Breast epithelium (tissue), 4 donors: ENCODE measurements around the gene PHKG2. TPM values are rescaled to one million over a fixed set of nuclear protein-coding genes. Genes with fewer than 3 reads are reported as not detected.

Experiments
- DNase-seq, 2 donors: peaks; one replicate each; pipeline ENCODE4 v3.0.0-alpha.2; 2019; ENCODE audit warnings: low spot score in 2 of 2
- H3K27ac ChIP-seq, 2 donors: fragments of 200-600 bp; sonication (generic) in 1 of 2; one replicate each; pipeline ENCODE4 v1.5.1; 2016 to 2019; ENCODE audit warnings: mild to moderate bottlenecking in 1 of 2
- H3K27me3 ChIP-seq, 2 donors: fragments of 200-600 bp; sonication (generic) in 1 of 2; one replicate each; pipeline versions ENCODE4 v1.5.1 to v1.6.0; 2017 to 2019; ENCODE audit warnings: control low read depth in 1 of 2, mild to moderate bottlenecking in 1 of 2
- H3K36me3 ChIP-seq: fragments of 200-600 bp; one replicate; pipeline ENCODE4 v1.5.1; 2019
- H3K4me1 ChIP-seq, 2 donors: fragments of 200-600 bp; sonication (generic); one replicate each; pipeline ENCODE4 v1.5.1; 2016 to 2019; ENCODE audit warnings: control low read depth in 1 of 2
- H3K4me3 ChIP-seq, 3 donors: fragments of 200-600 bp; sonication (generic); 1 replicate in 2 of 3; 2 replicates in 1 of 3; pipeline ENCODE4 v1.5.1; 2016 to 2019; ENCODE audit warnings: mild to moderate bottlenecking in 3 of 3, moderate library complexity in 2 of 3
- H3K9me3 ChIP-seq, 2 donors: fragments of 200-600 bp; sonication (generic) in 1 of 2; one replicate each; pipeline ENCODE4 v1.5.1; 2016 to 2019; ENCODE audit warnings: control low read depth in 1 of 2
- POLR2A ChIP-seq: fragments of 450-650 bp; IDR thresholded peaks from one replicate; pipeline ENCODE4 v1.6.1; 2016; ENCODE audit warnings: antibody characterized with exemption, mild to moderate bottlenecking, moderate library complexity
- POLR2AphosphoS5 ChIP-seq, 3 donors: sonication (generic); formaldehyde crosslinking; IDR thresholded peaks; one replicate each; pipeline ENCODE4 v1.6.1; 2017; ENCODE audit warnings: antibody characterized with exemption in 3 of 3
- intact Hi-C: fragments of 100-400 bp; cut with DNase I; formaldehyde crosslinking; loops from one replicate; pipeline ENCODE4 v1.15.1; 2023; ENCODE audit warnings: low total_unique reads
- total RNA-seq, 3 donors: library from RNA; depleted of rRNA; stranded (reverse); fragments of >200 nt; gene quantifications; one replicate each; pipeline ENCODE4 v1.1.0, GENCODE V29; 2016
- TF ChIP-seq, protein P1 (sequence below), 3 donors: fragments of 450-650 bp; IDR thresholded peaks; one replicate each; pipeline ENCODE4 v1.5.1; 2016 to 2017; ENCODE audit warnings: antibody characterized with exemption in 3 of 3, mild to moderate bottlenecking in 3 of 3, moderate library complexity in 3 of 3

PHKG2 gene
- total RNA-seq, 3 donors from 2014 or later = 28.5 to 38.8 (median 35.7) TPM

DNA sequence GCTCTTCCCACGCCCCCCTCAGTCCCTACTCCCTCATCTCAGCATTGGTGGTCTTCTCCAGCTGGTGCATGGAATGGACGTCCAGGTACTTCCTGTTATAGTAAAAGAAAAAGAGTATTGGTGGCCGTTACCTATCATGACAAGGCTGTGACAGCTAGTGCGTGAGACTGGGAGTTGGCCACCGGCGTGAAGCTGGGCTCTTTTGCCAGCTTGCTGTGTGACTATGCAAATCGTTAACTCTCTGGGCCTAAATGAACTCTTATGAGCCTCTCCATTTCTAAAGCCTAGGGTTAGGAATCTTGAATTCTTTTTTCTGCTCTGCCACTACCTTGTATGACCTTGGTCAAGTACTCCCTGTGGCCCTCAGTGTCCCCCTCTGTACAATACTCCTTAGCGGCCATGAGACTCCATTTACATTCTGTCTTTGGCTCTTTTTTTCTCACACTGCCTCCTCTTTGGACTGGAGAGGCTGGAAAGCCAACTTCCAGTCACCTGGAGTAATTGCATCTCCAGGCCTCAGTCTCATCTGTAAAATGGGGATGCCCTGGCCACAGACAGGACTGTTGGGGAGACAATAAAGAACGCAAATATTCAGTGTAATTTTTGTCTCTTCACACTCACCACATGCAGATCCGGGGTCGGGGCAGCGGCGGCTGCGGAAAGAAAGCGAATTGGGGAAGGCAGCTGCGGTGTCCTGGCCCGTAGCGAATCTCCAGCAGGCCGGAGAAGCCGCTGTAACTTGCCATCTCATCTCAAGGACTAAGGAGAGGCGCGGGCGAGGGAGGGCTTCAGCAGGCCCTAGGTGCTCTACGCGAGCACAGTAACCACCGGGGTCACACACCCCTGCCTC, 12.6 kb downstream of the PHKG2 start:
- intact Hi-C loops = loop anchor here (1.0 kb wide), 1 partner anchor 31 kb away; no protein-coding TSS in a partner anchor
- TF ChIP-seq, protein P1, sequence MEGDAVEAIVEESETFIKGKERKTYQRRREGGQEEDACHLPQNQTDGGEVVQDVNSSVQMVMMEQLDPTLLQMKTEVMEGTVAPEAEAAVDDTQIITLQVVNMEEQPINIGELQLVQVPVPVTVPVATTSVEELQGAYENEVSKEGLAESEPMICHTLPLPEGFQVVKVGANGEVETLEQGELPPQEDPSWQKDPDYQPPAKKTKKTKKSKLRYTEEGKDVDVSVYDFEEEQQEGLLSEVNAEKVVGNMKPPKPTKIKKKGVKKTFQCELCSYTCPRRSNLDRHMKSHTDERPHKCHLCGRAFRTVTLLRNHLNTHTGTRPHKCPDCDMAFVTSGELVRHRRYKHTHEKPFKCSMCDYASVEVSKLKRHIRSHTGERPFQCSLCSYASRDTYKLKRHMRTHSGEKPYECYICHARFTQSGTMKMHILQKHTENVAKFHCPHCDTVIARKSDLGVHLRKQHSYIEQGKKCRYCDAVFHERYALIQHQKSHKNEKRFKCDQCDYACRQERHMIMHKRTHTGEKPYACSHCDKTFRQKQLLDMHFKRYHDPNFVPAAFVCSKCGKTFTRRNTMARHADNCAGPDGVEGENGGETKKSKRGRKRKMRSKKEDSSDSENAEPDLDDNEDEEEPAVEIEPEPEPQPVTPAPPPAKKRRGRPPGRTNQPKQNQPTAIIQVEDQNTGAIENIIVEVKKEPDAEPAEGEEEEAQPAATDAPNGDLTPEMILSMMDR (IDR thresholded peaks at IDR 0.05) = no peak
- no peak for TF ChIP-seq POLR2A
- Histone ChIP-seq H3K27ac (peak overlapping the region; percentile 89 to 96), H3K4me1 (peaks cover 3 to 19% of the 10 kb centered on the region in 2 donors), H3K27me3 (no peaks in the 10 kb centered on the region), H3K36me3 (peaks cover 22% of the 10 kb centered on the region), H3K4me3 (peak overlapping the region; percentile 82 to 93 (median 83)), H3K9me3 (no peaks in the 10 kb centered on the region)
- no peak for DNase-seq

DNA sequence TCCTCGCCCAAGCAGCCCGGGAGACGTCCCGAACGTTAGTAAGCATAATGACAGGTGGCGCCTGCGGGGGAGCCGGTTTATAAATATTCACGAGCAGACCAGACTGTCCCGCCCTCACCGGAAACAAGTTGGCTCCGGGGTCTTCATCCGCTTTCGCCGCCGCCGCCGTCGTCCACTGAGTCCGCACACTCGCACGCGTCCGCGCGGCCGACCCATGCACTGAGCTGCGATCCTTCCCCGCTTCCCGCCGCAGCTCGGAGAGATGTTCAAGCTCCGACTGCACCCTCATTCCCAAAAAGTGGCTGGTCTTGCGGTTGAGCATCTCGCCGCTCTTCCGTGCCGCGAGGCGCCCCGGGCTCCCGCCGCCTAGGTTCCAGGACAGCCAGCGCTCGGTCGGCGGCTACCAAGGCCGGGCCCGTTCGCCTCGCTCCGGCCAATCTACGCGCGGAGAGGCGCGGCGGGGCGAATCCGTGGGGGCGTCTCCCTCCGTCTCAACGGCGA, 13.3 kb downstream of the PHKG2 start:
- H3K4me3 ChIP-seq = peak overlapping the region; percentile 82 to 93 (median 83)
- intact Hi-C loops = no loop called here
- peaks cover 3 to 19% of the 10 kb centered on the region in 2 donors for H3K4me1 ChIP-seq
- no peaks in the 10 kb centered on the region for H3K27me3 ChIP-seq
- peaks cover 15% of the 10 kb centered on the region for H3K36me3 ChIP-seq
- peak overlapping the region; percentile 89 to 96 for H3K27ac ChIP-seq
- TF ChIP-seq POLR2AphosphoS5 (IDR thresholded peaks at IDR 0.05) = no peak
- TF ChIP-seq, protein P1 (IDR thresholded peaks at IDR 0.05) = no peak
- no peak for TF ChIP-seq POLR2A
- no peak for DNase-seq
- H3K9me3 ChIP-seq = no peaks in the 10 kb centered on the region

DNA sequence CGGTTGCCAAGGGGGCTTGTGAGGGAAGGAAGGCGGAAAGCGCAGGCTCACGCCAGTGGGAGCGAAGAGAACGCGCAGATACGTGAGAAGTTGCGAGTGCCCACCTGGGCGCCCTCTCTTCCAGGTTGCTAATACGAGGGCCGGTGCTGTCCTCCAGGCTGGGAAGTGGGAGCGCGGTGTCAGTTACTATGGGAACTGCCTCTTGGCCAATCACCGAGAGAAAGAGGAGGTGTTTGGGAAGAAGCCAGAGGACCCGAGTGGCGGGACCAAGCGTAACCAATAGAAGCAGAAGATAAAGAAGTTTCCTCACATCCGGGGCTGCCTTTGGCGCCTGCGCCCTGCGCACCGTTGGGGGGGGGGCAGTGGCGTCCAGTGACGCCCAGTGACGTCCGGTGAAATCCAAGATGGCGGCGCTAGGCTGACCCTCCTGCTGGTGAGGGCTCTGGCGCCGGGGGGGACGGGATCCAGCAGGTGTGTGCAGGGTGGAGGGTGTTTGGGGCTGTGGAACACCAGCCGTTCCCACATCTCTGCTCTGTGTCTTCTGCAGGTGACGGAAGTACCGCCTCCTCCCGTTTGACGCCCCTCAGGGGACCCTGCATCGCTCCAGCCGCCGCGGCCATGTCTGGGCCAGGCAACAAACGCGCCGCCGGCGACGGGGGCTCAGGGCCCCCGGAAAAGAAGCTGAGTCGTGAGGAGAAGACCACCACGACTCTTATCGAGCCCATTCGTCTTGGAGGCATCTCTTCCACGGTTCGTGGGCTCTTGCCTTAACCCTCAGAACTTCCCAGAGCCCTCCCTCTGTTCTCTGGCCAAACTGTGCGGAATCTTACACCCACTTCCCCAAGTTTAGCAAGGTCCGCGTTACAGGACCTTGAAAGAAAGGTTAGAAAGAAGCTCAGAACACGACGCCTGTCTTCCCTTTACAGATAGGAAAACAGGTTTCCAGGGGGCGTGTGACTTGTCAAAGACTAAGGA, 14.0 kb downstream of the PHKG2 start, which contains the start of the genes CFAP119 and RNF40:
Gene CFAP119 (minus strand): TSS at position 135 of the 975 bp plus-strand sequence. CDS start 314 bp downstream, outside the sequence.
Gene RNF40 (plus strand): TSS at position 395 of the 975 bp plus-strand sequence. CDS start 224 bp downstream, at position 619.
- Histone ChIP-seq H3K9me3 (no peaks in the 10 kb centered on the region), H3K4me1 (peaks cover 3 to 19% of the 10 kb centered on the region in 2 donors), H3K36me3 (peaks cover 11% of the 10 kb centered on the region), H3K27me3 (no peaks in the 10 kb centered on the region), H3K4me3 (peak within 1 kb of the TSS; percentile 82 to 93 (median 83)), H3K27ac (peak within 1 kb of the TSS; percentile 89 to 96)
- peak; percentile 85 to 95 (median 86) for TF ChIP-seq POLR2AphosphoS5 (IDR thresholded peaks at IDR 0.05)
- TF ChIP-seq POLR2A = peak; percentile 86
- TF ChIP-seq, protein P1 (IDR thresholded peaks at IDR 0.05) = no peak
- peak; percentile 96 to 99 for DNase-seq
- intact Hi-C loops = no loop called here

DNA sequence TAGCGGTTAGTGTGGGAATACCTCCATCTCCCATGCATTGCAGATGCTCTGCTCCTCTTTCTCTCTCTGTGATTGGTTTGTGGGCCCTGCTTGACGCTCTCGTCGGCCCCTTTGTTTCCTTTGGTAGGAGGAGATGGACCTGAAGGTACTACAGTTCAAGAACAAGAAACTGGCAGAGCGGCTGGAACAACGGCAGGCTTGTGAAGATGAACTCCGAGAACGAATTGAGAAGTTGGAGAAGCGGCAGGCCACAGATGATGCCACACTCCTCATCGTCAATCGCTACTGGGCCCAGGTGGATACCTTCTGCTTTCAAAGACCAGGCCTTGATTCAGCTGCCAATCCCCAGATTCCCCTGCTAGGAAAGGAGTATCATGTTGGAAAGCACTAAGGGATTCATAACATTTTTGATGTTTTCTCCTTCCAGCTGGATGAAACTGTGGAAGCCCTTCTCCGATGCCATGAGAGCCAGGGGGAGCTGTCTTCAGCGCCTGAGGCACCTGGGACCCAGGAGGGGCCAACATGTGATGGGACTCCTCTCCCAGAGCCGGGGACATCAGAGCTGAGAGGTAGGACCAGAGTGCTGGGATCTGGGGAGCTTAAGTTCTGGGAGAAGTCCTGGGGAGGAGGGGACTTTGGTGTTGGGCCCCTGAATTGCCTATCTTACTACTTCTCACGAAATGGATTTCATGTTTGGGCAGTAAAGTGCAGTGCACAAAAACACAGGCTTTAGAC, 14.9 kb downstream of the PHKG2 start:
- Histone ChIP-seq H3K4me3 (peak overlapping the region; percentile 82 to 93 (median 83)), H3K27ac (peak overlapping the region; percentile 89 to 96), H3K4me1 (peaks cover 3 to 19% of the 10 kb centered on the region in 2 donors), H3K9me3 (no peaks in the 10 kb centered on the region), H3K27me3 (no peaks in the 10 kb centered on the region), H3K36me3 (peaks cover 17% of the 10 kb centered on the region)
- intact Hi-C loops = no loop called here
- no peak for TF ChIP-seq POLR2AphosphoS5 (IDR thresholded peaks at IDR 0.05)
- no peak for TF ChIP-seq POLR2A
- TF ChIP-seq, protein P1 (IDR thresholded peaks at IDR 0.05) = no peak
- no peak for DNase-seq
